HEK293 (cell line): Measurements from ENCODE around the gene ZNF785.

Experiments used
- CTCF ChIP-seq: fragments of 450-650 bp; formaldehyde crosslinking; IDR thresholded peaks from 2 replicates; pipeline ENCODE4 v1.5.1; 2016; ENCODE audit warnings: missing biosample characterization, missing genetic modification characterization
- ZNF169 ChIP-seq: fragments of 450-650 bp; formaldehyde crosslinking; IDR thresholded peaks from 2 replicates; pipeline ENCODE4 v1.5.1; 2016; ENCODE audit warnings: missing biosample characterization, missing genetic modification characterization
- ZNF792 ChIP-seq: fragments of 450-650 bp; formaldehyde crosslinking; IDR thresholded peaks from 2 replicates; pipeline ENCODE4 v1.5.1; 2016; ENCODE audit warnings: missing biosample characterization, missing genetic modification characterization

GRCh38 chr16:30622455-30623032 lies 37.0 kb upstream of the ZNF785 start:
- no peak for TF ChIP-seq CTCF (tag by site-specific recombination)
- TF ChIP-seq ZNF792 (tag by site-specific recombination): no peak
- TF ChIP-seq ZNF169: no peak
